ENCODE measurements around the gene VMAC.

VMAC gene

GRCh38 chr19:5931251-5931650 is 26.6 kb downstream of the VMAC start:
- no peak for DNase-seq

- no peak for DNase-seq
These were observed 27.5 kb downstream of the VMAC start for GRCh38 chr19:5932146-5932545.

- DNase-seq: no peak
These were observed 28.1 kb downstream of the VMAC start for GRCh38 chr19:5932609-5933262.

GRCh38 chr19:5933391-5934068 is 28.9 kb downstream of the VMAC start:
- DNase-seq: no peak

- DNase-seq: no peak
These were observed 29.4 kb downstream of the VMAC start for GRCh38 chr19:5934069-5934401.

- DNase-seq: peak; percentile 76
These were observed 30.3 kb downstream of the VMAC start for GRCh38 chr19:5934774-5935472.

- DNase-seq: no peak
These were observed 31.0 kb downstream of the VMAC start for GRCh38 chr19:5935473-5936291.

- no peak for DNase-seq
These were observed 31.6 kb downstream of the VMAC start for GRCh38 chr19:5936292-5936592.

GRCh38 chr19:5937550-5937949 is 32.9 kb downstream of the VMAC start:
- DNase-seq: no peak

GRCh38 chr19:5940260-5941208 is 35.9 kb downstream of the VMAC start:
- no peak for DNase-seq

GRCh38 chr19:5941673-5942072 is 37.0 kb downstream of the VMAC start:
- no peak for DNase-seq

GRCh38 chr19:5943045-5943444 is 38.4 kb downstream of the VMAC start:
- DNase-seq: peak; percentile 76

- no peak for DNase-seq
These were observed 39.0 kb downstream of the VMAC start for GRCh38 chr19:5943623-5944022.

GRCh38 chr19:5947435-5947834 is 42.8 kb downstream of the VMAC start:
- peak; percentile 44 for DNase-seq

- DNase-seq: no peak
These were observed 44.3 kb downstream of the VMAC start for GRCh38 chr19:5948752-5949564.

GRCh38 chr19:5949792-5950305 is 45.2 kb downstream of the VMAC start:
- DNase-seq: no peak

- DNase-seq: no peak
These were observed 46.1 kb downstream of the VMAC start for GRCh38 chr19:5950741-5951140.

- no peak for DNase-seq
These were observed 46.7 kb downstream of the VMAC start for GRCh38 chr19:5951338-5951861.

- no peak for DNase-seq
These were observed 47.7 kb downstream of the VMAC start for GRCh38 chr19:5952193-5953029.

GRCh38 chr19:5953030-5953589 is 48.4 kb downstream of the VMAC start:
- DNase-seq: no peak
